Cardiac fibroblast (primary cell): Measurements from ENCODE around the gene BRSK1.
A peak's percentile ranks its signal among the peaks of the same experiment; 100 is the strongest.

Experiments used
- DNase-seq, 2 donors: peaks; one replicate each; pipeline versions ENCODE4 v3.0.0 to v3.0.0-alpha.2; 2010; ENCODE audit warnings: low read depth in 2 of 2
- H3K4me3 ChIP-seq, 2 donors: replicated peaks in 1 of 2; 1 replicate in 1 of 2; 2 replicates in 1 of 2; pipeline ENCODE4 v1.5.1; 2011; ENCODE audit warnings: low read depth in 2 of 2, low read length in 2 of 2, mild to moderate bottlenecking in 2 of 2, moderate library complexity in 1 of 2
- TF ChIP-seq, protein P1 (sequence below): IDR thresholded peaks from one replicate; pipeline ENCODE4 v1.5.1; 2011; ENCODE audit warnings: low read depth, mild to moderate bottlenecking, low read length, inconsistent platforms

Gene BRSK1

DNA sequence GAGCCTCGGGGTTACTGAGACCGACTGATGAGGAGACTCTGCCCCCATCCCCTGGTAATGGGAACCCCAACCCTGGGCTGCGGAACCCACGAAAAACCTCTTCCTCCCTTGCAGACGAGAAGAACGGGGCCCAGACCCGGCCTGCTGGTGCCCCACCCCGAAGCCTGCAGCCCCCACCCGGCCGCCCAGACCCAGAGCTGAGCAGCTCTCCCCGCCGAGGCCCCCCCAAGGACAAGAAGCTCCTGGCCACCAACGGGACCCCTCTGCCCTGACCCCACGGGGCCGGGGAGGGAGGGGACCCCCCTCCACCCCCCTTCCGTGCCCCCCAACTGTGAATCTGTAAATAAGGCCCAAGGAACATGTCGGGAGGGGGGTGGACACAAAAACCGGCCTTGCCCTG is 28.0 kb downstream of the BRSK1 start:
- H3K4me3 ChIP-seq, result no peak overlapping the region
- DNase-seq, result no peak
- TF ChIP-seq, protein P1, sequence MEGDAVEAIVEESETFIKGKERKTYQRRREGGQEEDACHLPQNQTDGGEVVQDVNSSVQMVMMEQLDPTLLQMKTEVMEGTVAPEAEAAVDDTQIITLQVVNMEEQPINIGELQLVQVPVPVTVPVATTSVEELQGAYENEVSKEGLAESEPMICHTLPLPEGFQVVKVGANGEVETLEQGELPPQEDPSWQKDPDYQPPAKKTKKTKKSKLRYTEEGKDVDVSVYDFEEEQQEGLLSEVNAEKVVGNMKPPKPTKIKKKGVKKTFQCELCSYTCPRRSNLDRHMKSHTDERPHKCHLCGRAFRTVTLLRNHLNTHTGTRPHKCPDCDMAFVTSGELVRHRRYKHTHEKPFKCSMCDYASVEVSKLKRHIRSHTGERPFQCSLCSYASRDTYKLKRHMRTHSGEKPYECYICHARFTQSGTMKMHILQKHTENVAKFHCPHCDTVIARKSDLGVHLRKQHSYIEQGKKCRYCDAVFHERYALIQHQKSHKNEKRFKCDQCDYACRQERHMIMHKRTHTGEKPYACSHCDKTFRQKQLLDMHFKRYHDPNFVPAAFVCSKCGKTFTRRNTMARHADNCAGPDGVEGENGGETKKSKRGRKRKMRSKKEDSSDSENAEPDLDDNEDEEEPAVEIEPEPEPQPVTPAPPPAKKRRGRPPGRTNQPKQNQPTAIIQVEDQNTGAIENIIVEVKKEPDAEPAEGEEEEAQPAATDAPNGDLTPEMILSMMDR, result no peak

DNA sequence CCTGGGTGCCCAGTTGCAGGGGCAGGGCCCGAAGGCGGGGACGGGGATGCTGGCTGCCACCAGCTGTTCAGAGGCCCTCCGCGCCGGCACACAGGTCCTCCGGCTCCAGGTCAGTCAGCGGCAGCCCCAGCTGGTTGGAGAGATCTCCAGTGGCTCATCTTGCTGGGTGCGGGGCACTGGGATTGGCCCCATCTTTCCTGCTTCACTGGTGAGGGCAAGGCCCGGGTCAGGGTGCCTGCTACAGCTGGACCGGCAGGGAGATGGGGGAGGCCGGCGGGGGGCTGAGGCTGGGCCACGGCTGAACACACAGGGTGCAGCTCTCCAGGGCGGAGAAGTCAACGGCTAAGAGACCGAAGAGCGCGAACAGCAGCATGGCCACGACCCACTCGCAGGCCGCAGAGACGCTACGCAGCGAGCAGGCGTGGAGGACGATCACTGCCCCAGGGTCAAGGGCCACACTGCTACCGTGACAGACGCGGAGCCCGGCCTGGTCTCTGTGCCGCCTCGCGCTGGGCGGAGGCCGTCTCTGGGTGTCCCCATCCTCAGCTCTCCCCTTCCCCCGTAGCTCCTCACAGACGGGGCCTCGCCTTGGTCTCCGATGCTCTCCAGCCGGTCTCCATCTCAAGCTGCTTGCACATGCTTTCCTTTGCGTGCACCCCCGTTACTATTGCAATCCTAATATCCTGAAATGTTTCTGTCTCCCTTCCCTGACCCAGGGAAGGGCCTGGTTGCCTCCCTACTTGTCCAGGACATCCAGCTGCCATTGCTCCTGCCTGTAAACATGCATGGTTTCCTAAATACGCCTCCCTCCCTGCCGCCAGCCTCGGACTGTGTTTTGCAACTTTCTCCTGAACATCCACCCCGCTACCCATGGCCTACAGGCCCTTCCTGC is 29.1 kb downstream of the BRSK1 start:
- no peak overlapping the region for H3K4me3 ChIP-seq
- no peak for DNase-seq
- TF ChIP-seq, protein P1, result no peak

GRCh38 chr19:55314396-55314795 is 30.6 kb downstream of the BRSK1 start:
- TF ChIP-seq, protein P1, result no peak

DNA sequence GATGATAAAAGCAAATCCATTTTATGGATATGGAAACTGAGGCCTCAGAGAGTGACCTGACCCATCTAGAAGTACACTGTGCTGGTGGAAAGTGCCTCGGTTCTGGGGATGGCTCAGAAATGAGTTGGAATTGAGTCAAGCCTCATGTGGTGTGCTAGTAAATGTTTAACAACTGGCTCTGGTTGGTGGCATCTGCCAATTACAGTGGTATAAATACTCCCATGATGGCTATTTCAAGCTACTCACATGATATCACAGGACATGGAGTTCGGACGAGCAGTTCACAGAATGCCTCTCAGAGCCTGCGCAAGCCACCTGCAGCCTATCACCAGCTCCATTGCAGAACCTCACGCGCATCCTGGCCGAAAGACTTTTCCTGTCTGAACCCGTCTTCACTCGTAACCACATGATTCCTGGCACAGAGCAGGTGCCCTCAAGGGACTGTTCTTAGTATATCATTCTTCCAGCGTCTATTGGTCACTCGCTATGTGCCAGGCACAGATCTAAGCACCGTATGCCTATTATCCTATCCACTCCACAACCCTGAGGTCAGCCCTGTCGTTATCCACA is 32.2 kb downstream of the BRSK1 start:
- no peak for DNase-seq
- TF ChIP-seq, protein P1, result no peak
- no peak overlapping the region for H3K4me3 ChIP-seq

More at GRCh38 chr19:55314396-55314795, 30.6 kb downstream of the BRSK1 start:
- no peak overlapping the region for H3K4me3 ChIP-seq
- DNase-seq, result no peak

DNA sequence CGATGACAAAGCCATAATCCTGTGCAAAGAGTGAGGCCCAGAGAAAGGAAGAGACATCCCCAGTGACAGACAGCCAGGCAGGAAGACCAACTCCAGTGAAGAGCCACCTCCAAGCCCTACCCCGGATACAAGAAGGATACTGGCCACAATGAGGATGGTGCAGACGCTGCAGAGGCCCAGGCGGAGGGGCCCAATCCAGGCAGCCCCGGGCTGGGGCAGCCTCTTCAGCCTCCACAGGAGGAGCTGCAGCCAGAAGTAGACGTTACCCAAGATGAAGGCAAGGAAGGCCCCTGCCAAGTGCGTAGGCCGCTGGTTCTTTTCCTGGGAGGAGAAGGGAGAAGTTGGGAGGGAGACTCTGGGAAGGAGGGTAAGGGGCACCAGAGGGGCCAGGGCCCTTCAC is 32.8 kb downstream of the BRSK1 start:
- no peak for DNase-seq
- H3K4me3 ChIP-seq, result no peak overlapping the region
- TF ChIP-seq, protein P1, result no peak

- TF ChIP-seq, protein P1, result no peak
- no peak overlapping the region for H3K4me3 ChIP-seq
- peak; percentile 32 to 61 for DNase-seq
Measured at GRCh38 chr19:55319785-55320184, 36.0 kb downstream of the BRSK1 start.
